NCI-H446 (cell line): Measurements from ENCODE around the gene EEIG2.
"Not testable (repeated sequence)": the region's sequence is repeated elsewhere in the genome, so short reads cannot be mapped to it uniquely, and the experiment has no call there.

Source experiments
- DNase-seq, 2 experiments: peaks; one replicate each; lab custom pipeline; 2025; lab: John Stamatoyannopoulos, UW

EEIG2 gene

GRCh38 chr1:108559215-108560186, at the start of gene EEIG2:
TSS of gene EEIG2 (plus strand) at chr1:108560100. CDS start at chr1:108560429, 329 bp downstream.
- DNase-seq: peak; percentile 63 to 95

GRCh38 chr1:108511764-108512163, 48.1 kb upstream of the EEIG2 start:
- DNase-seq: no peak

GRCh38 chr1:108512239-108513043, 47.5 kb upstream of the EEIG2 start:
- DNase-seq: peak; percentile 28 to 47

GRCh38 chr1:108513044-108513415, 46.9 kb upstream of the EEIG2 start:
- DNase-seq: no peak

DNA sequence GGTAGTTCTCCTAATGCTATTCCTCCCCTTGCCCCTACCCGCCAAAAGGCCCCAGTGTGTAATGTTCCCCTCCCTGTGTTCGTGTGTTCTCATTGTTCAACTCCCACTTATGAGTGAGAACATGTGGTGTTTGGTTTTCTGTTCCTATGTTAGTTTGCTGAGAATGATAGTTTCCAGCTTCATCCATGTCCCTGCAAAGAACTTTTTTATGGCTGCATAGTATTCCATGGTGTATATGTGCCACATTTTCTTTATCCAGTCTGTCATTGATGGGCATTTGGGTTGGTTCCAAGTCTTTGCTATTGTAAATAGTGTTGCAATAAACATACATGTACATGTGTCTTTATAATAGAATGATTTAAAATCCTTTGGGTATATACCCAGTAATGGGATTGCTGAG, 46.0 kb upstream of the EEIG2 start:
- not testable (repeated sequence) for DNase-seq

- DNase-seq: not testable (repeated sequence)
These were observed 42.5 kb upstream of the EEIG2 start for GRCh38 chr1:108517301-108517897.

DNA sequence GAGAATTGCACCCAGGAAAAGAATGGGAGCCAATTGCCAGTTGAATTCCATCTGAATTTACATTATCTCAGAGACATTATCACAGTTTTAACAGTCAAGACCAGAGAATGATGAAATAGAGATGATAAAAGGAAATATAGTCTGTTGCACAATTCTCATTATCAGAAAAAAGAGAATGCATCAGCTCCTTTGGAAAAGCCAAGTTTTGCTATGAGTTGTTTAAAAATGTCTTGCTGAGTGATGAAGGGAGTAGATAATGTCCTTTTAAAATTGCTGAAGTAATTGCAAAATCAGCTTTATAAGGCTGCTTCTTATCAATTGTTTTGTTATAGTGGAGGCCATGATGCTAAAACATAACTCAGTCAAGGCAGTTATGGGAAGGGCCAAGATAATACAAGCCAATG, 37.9 kb upstream of the EEIG2 start:
- no peak for DNase-seq

- no peak for DNase-seq
These were observed 36.1 kb upstream of the EEIG2 start for GRCh38 chr1:108523829-108524228.

DNA sequence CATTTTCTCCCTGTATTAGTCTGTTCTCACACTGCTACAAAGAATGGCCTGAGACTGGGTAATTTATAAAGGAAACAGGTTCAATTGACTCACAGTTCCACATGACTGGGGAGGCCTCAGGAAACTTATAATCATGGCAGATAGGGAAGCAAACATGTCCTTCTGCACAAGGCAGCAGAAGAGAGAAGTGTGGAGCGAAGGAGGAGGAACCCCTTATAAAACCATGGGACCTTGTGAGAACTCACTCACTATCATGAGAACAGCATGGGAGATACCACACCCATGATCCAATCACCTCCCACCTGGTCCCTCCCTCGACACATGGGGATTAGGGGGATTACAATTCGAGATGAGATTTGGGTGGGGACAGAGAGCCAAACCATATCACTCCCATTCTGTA, 35.2 kb upstream of the EEIG2 start:
- DNase-seq: no peak

DNA sequence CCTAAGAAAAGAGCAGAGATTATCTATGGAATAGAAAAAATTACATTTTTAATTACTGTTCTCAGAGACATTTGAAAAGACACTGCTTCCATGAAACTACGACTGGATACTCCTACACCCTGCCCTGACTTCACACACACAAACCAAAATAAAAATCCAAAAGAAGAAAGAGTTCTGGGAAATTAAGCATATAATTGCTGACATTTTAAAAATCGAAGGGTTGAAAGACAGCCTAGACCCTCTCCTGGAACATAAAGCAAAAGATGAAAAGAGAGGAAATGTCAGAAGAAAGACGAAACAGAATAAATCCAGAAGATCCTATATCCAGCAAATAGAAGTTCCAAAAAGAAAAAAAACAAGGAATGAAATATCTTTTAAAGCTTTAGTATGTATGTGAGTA, 32.8 kb upstream of the EEIG2 start:
- no peak for DNase-seq

GRCh38 chr1:108527837-108528236, 32.1 kb upstream of the EEIG2 start:
- DNase-seq: no peak

GRCh38 chr1:108531444-108531843, 28.5 kb upstream of the EEIG2 start:
- DNase-seq: peak; percentile 72 to 81

- DNase-seq: no peak
These were observed 27.2 kb upstream of the EEIG2 start for GRCh38 chr1:108532730-108533129.

DNA sequence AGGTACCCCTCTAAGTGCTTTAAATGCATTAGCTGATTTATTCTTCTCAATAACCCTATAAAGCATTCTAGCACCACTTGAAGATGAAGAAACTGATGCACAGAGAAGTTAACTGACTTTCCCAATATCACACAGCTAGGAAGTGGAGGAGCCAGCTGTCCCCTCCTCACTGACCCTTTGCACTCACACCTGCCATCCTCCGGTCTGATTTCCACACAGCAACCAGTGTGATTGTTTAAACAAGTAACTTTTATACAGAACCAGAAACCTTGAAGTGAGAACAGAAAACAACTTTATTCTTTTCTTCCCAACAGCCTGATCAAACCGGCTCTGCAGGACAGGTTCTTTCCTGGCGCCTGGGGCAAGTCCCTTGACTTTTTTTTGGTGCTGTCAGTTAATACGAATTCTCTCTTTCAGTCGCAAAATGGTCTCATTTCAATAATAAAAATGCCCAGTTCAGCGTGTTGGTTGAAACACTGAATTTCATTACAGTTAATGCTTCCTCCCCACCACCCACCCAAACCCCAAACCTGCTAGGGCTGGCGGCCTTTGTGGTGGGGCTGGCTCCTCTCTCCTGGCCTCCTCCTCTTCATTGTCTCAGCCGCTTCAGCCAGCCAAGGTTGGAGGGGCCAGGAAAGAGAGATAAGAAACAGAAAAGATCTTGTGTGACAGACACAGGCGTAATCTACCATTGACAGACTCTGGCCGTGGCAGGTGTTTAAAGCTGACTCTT, 26.4 kb upstream of the EEIG2 start:
- DNase-seq: no peak

- DNase-seq: no peak
These were observed 25.1 kb upstream of the EEIG2 start for GRCh38 chr1:108534759-108535158.

- not testable (repeated sequence) for DNase-seq
These were observed 24.5 kb upstream of the EEIG2 start for GRCh38 chr1:108535315-108535897.

DNA sequence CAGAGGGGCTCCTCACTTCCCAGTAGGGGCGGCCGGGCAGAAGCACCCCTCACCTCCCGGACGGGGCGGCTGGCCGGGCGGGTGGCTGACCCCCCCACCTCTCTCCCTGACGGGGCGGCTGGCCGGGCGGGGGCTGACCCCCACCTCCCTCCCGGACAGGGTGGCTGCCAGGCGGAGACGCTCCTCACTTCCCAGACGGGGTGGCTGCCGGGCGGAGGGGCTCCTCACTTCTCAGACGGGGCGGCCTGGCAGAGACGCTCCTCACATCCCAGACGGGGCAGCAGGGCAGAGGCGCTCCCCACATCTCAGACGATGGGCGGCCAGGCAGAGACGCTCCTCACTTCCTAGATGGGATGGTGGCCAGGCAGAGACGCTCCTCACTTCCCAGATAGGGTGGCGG, 23.9 kb upstream of the EEIG2 start:
- not testable (repeated sequence) for DNase-seq

GRCh38 chr1:108536791-108537190, 23.1 kb upstream of the EEIG2 start:
- DNase-seq: not testable (repeated sequence)

DNA sequence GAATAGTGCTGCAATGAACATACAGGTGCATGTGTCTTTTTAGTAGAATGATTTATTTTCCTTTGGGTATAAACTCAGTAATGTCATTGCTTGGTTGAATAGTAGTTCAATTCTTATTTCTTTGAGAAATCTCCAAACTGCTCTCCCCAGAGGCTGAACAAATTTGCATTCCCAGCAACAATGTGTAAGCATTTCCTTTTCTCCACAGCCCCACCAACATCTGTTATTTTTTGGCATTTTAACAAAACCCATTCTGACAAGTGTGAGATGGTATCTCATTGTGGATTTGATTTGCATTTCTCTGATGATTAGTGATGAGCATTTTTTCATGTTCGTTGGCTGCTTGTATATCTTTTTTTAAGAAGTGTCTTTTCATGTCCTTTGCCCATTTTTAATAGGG, 21.9 kb upstream of the EEIG2 start:
- peak in 1 of 2 experiments; percentile 21 for DNase-seq

DNA sequence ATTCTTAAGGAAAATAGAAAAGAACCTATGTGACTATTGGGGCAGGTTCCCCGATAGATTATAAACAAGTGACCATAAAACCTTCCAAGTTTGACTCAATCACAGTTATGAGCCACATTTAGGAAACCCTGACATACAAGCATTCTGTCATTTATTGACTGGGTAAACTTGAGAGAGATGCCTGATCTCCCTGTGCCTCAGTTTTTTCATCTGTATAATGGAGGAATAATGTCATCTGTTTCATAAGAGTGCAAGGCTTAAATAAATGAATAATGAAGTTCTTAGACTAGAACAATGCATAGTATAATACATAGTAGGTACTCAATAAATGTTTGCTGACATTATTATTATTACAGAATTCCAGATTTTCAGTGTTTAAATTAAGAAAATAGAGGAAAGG, 18.9 kb upstream of the EEIG2 start:
- DNase-seq: no peak

DNA sequence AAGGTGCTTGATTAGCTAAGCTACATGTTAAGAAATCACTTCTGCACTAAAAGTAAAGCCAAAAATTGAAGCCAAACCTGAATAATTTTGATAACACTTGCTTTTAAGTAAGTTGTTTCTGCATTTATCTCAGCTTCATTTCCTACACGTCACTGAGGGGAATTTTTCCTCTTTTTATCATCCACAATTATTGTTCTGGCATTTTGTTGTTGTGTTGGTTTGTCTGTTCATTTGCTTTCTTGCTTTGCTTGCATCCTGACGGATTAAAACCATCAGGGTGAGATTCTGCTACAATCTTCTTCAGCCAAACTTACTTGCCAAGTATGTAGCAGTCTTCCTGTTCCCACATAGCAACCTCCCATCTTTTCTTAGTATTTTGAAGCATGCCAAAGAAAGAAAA, 18.0 kb upstream of the EEIG2 start:
- no peak for DNase-seq
